Measurements from ENCODE around the gene HECTD1.

GRCh38 chr14:31097081-31097480 lies 110.5 kb downstream of the HECTD1 start:
- TF ChIP-seq POLR2A (IDR thresholded peaks at IDR 0.05) (no peak), CTCF (IDR thresholded peaks at IDR 0.05) (no peak)
